ENCODE results near the gene MTMR4.

Gene MTMR4

GRCh38 chr17:58520843-58521430, 6.5 kb upstream of the MTMR4 start:
- H3K27ac ChIP-seq (replicated peaks; ENCODE audit: low read length) = no peak overlapping the region
- H3K9me3 ChIP-seq (replicated peaks in 1 of 2; ENCODE audit: control insufficient read depth in 2 of 2, insufficient read depth in 1 of 2, low read depth in 1 of 2, low read length in 2 of 2) = no peaks in the 10 kb centered on the region
- H3K4me2 ChIP-seq (ENCODE audit: insufficient read depth, low read length, poor library complexity, severe bottlenecking) = no peak overlapping the region
- H2BK15ac ChIP-seq (ENCODE audit: low read length) = peak overlapping the region; percentile 25
- H3K23ac ChIP-seq (ENCODE audit: low read depth, low read length, poor library complexity) = no peak overlapping the region
- H3K14ac ChIP-seq (ENCODE audit: low read length) = no peak overlapping the region
- no CpG with 5 or more reads among the region's 15 CpGs for WGBS, 2 donors (ENCODE audit: extremely low coverage in 2 of 2, insufficient read length in 2 of 2, insufficient replicate concordance in 1 of 2)
- no peak overlapping the region for H4K91ac ChIP-seq (ENCODE audit: low read depth, low read length, poor library complexity)
- H3K27me3 ChIP-seq (ENCODE audit: control insufficient read depth in 3 of 3, insufficient read depth in 3 of 3, low read depth in 1 of 3, low read length in 3 of 3) = peaks cover 0 to 7% (median 0%) of the 10 kb centered on the region in 3 experiments
- no peak for DNase-seq (ENCODE audit: low spot score)
- peak overlapping the region; percentile 54 for H2AFZ ChIP-seq (ENCODE audit: low read length)
- H2BK120ac ChIP-seq (ENCODE audit: low read depth, low read length) = no peak overlapping the region
- H3K18ac ChIP-seq (ENCODE audit: low read length) = peak overlapping the region; percentile 15
- peak overlapping the region; percentile 0 for H3K9ac ChIP-seq (ENCODE audit: low read depth, low read length, poor library complexity)
- no peak overlapping the region for H2AK5ac ChIP-seq (ENCODE audit: low read depth, low read length)
- H3K79me1 ChIP-seq (ENCODE audit: low read depth, low read length) = peaks cover 6% of the 10 kb centered on the region
- no peak overlapping the region for H2BK5ac ChIP-seq (ENCODE audit: low read length)
- peaks cover 5% of the 10 kb centered on the region in 2 donors for H3K4me1 ChIP-seq (ENCODE audit: control insufficient read depth in 2 of 2, insufficient read depth in 1 of 2, low read depth in 1 of 2, low read length in 2 of 2)
- H4K8ac ChIP-seq (ENCODE audit: low read depth, low read length) = no peak overlapping the region
- peak overlapping the region; percentile 53 for H3K4ac ChIP-seq (ENCODE audit: low read length)
- no peaks in the 10 kb centered on the region for H3K36me3 ChIP-seq (replicated peaks in 1 of 2; ENCODE audit: control insufficient read depth in 2 of 2, insufficient read depth in 2 of 2, low read length in 2 of 2)
- H2BK12ac ChIP-seq (ENCODE audit: low read length) = no peak overlapping the region
- H3K4me3 ChIP-seq (ENCODE audit: low read length in 2 of 2) = no peak overlapping the region

DNA sequence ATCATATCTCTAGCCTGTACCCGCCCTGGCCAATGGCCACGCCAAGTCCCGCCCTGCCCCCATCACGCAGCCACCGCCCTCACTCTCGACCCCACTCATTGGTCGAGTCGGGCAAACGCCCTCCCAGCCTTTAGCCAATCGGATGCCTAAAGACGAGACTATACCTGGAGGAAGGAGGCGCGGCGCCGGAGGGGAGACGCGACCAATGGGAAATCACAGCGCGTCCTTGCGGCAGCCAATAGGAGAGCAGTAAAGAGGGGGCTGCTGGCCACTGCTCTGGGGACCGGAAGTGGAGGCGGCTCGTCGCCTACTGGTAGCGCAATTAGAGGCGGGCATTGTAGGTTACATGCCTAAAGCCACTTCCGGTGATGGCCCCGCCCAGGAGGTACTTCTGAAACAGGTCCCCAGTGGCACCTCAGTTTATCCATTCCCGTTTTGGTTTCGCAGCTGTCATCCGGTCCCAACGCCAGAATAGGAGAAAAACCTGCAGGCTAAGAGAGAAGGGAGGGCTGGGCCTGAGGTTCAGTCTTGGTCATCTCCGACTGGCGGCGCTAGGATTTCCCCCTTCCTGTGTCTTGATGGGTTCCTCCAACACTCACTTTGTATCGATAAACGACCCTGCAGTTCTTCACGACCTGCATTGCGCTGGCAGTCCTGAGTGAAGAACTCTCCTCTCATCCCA, 3.6 kb upstream of the MTMR4 start:
- Histone ChIP-seq H2AFZ (ENCODE audit: low read length) (peak overlapping the region; percentile 90), H3K4ac (ENCODE audit: low read length) (no peak overlapping the region), H2BK15ac (ENCODE audit: low read length) (no peak overlapping the region), H3K9me3 (replicated peaks in 1 of 2; ENCODE audit: control insufficient read depth in 2 of 2, insufficient read depth in 1 of 2, low read depth in 1 of 2, low read length in 2 of 2) (no peaks in the 10 kb centered on the region), H2BK120ac (ENCODE audit: low read depth, low read length) (no peak overlapping the region), H4K8ac (ENCODE audit: low read depth, low read length) (no peak overlapping the region), H3K27ac (replicated peaks; ENCODE audit: low read length) (peak overlapping the region; percentile 72), H2AK5ac (ENCODE audit: low read depth, low read length) (no peak overlapping the region), H4K91ac (ENCODE audit: low read depth, low read length, poor library complexity) (no peak overlapping the region), H3K4me2 (ENCODE audit: insufficient read depth, low read length, poor library complexity, severe bottlenecking) (peak overlapping the region; percentile 86), H3K4me1 (ENCODE audit: control insufficient read depth in 2 of 2, insufficient read depth in 1 of 2, low read depth in 1 of 2, low read length in 2 of 2) (peaks cover 10 to 12% of the 10 kb centered on the region in 2 donors), H2BK12ac (ENCODE audit: low read length) (no peak overlapping the region), H2BK5ac (ENCODE audit: low read length) (no peak overlapping the region), H3K23ac (ENCODE audit: low read depth, low read length, poor library complexity) (peak overlapping the region; percentile 94), H3K4me3 (ENCODE audit: low read length in 2 of 2) (peak overlapping the region; percentile 80 to 91), H3K18ac (ENCODE audit: low read length) (no peak overlapping the region), H3K79me1 (ENCODE audit: low read depth, low read length) (peaks cover 13% of the 10 kb centered on the region), H3K14ac (ENCODE audit: low read length) (no peak overlapping the region), H3K36me3 (replicated peaks in 1 of 2; ENCODE audit: control insufficient read depth in 2 of 2, insufficient read depth in 2 of 2, low read length in 2 of 2) (peaks cover 0 to 9% of the 10 kb centered on the region in 2 donors), H3K9ac (ENCODE audit: low read depth, low read length, poor library complexity) (peak overlapping the region; percentile 60), H3K27me3 (ENCODE audit: control insufficient read depth in 3 of 3, insufficient read depth in 3 of 3, low read depth in 1 of 3, low read length in 3 of 3) (peaks cover 0 to 2% (median 0%) of the 10 kb centered on the region in 3 experiments)
- no CpG with 5 or more reads among the region's 39 CpGs for WGBS, 2 donors (ENCODE audit: extremely low coverage in 2 of 2, insufficient read length in 2 of 2, insufficient replicate concordance in 1 of 2)
- peak; percentile 100 for DNase-seq (ENCODE audit: low spot score)

- no peak for DNase-seq (ENCODE audit: low spot score)
- H3K4me2 ChIP-seq (ENCODE audit: insufficient read depth, low read length, poor library complexity, severe bottlenecking) = peak overlapping the region; percentile 86
- peaks cover 12 to 14% of the 10 kb centered on the region in 2 donors for H3K4me1 ChIP-seq (ENCODE audit: control insufficient read depth in 2 of 2, insufficient read depth in 1 of 2, low read depth in 1 of 2, low read length in 2 of 2)
- no CpG with 5 or more reads among the region's 27 CpGs for WGBS, 2 donors (ENCODE audit: extremely low coverage in 2 of 2, insufficient read length in 2 of 2, insufficient replicate concordance in 1 of 2)
- no peak overlapping the region for H2BK12ac ChIP-seq (ENCODE audit: low read length)
- peak overlapping the region; percentile 53 for H3K27ac ChIP-seq (replicated peaks; ENCODE audit: low read length)
- H2BK5ac ChIP-seq (ENCODE audit: low read length) = no peak overlapping the region
- H3K79me1 ChIP-seq (ENCODE audit: low read depth, low read length) = peaks cover 13% of the 10 kb centered on the region
- H2BK120ac ChIP-seq (ENCODE audit: low read depth, low read length) = no peak overlapping the region
- peaks cover 1 to 15% of the 10 kb centered on the region in 2 donors for H3K36me3 ChIP-seq (replicated peaks in 1 of 2; ENCODE audit: control insufficient read depth in 2 of 2, insufficient read depth in 2 of 2, low read length in 2 of 2)
- H3K18ac ChIP-seq (ENCODE audit: low read length) = peak overlapping the region; percentile 79
- H3K27me3 ChIP-seq (ENCODE audit: control insufficient read depth in 3 of 3, insufficient read depth in 3 of 3, low read depth in 1 of 3, low read length in 3 of 3) = peaks cover 0 to 2% (median 0%) of the 10 kb centered on the region in 3 experiments
- H3K23ac ChIP-seq (ENCODE audit: low read depth, low read length, poor library complexity) = peak overlapping the region; percentile 94
- H3K9ac ChIP-seq (ENCODE audit: low read depth, low read length, poor library complexity) = peak overlapping the region; percentile 91
- no peak overlapping the region for H3K4ac ChIP-seq (ENCODE audit: low read length)
- H4K8ac ChIP-seq (ENCODE audit: low read depth, low read length) = no peak overlapping the region
- no peaks in the 10 kb centered on the region for H3K9me3 ChIP-seq (replicated peaks in 1 of 2; ENCODE audit: control insufficient read depth in 2 of 2, insufficient read depth in 1 of 2, low read depth in 1 of 2, low read length in 2 of 2)
- H2AK5ac ChIP-seq (ENCODE audit: low read depth, low read length) = peak overlapping the region; percentile 65
- no peak overlapping the region for H4K91ac ChIP-seq (ENCODE audit: low read depth, low read length, poor library complexity)
- peak overlapping the region; percentile 80 to 83 for H3K4me3 ChIP-seq (ENCODE audit: low read length in 2 of 2)
- peak overlapping the region; percentile 27 for H2BK15ac ChIP-seq (ENCODE audit: low read length)
- peak overlapping the region; percentile 84 for H2AFZ ChIP-seq (ENCODE audit: low read length)
- peak overlapping the region; percentile 25 for H3K14ac ChIP-seq (ENCODE audit: low read length)
These were observed 3.0 kb upstream of the MTMR4 start for GRCh38 chr17:58517378-58517927.
